GM19099 (cell line): ENCODE measurements around the gene ALDOA.

Experiments used
- POLR2A ChIP-seq: IDR thresholded peaks from 3 replicates; pipeline ENCODE4 v1.6.1; 2011; ENCODE audit warnings: low read depth; ENCODE audit not compliant: insufficient read length; ENCODE audit errors: extremely low read depth

ALDOA gene

GRCh38 chr16:30065102-30065942 lies at the start of gene ALDOA:
Gene ALDOA (plus strand): TSS chr16:30065760. CDS start chr16:30066898, 1,138 bp downstream.
- peak; percentile 95 for TF ChIP-seq POLR2A

GRCh38 chr16:30016555-30017276 lies 48.8 kb upstream of the ALDOA start:
- no peak for TF ChIP-seq POLR2A

- TF ChIP-seq POLR2A = no peak
These were observed 48.3 kb upstream of the ALDOA start for GRCh38 chr16:30017277-30017656.

GRCh38 chr16:30018731-30019158 lies 46.8 kb upstream of the ALDOA start:
- TF ChIP-seq POLR2A = no peak

GRCh38 chr16:30022887-30023286 lies 42.7 kb upstream of the ALDOA start, which contains the start of gene C16orf92:
Gene C16orf92 (plus strand): TSS chr16:30023198. CDS start chr16:30023341, 143 bp downstream.
- no peak for TF ChIP-seq POLR2A

GRCh38 chr16:30023586-30023985 lies 42.0 kb upstream of the ALDOA start:
- TF ChIP-seq POLR2A = no peak

GRCh38 chr16:30024451-30024850 lies 41.1 kb upstream of the ALDOA start:
- no peak for TF ChIP-seq POLR2A

GRCh38 chr16:30025156-30025555 lies 40.4 kb upstream of the ALDOA start:
- TF ChIP-seq POLR2A = no peak

- no peak for TF ChIP-seq POLR2A
These were observed 40.0 kb upstream of the ALDOA start for GRCh38 chr16:30025574-30025973.

- no peak for TF ChIP-seq POLR2A
These were observed 39.1 kb upstream of the ALDOA start for GRCh38 chr16:30026449-30026848.

- no peak for TF ChIP-seq POLR2A
These were observed 37.7 kb upstream of the ALDOA start for GRCh38 chr16:30027588-30028437.

GRCh38 chr16:30028438-30029076 lies 37.0 kb upstream of the ALDOA start:
- TF ChIP-seq POLR2A = no peak

- no peak for TF ChIP-seq POLR2A
These were observed 35.4 kb upstream of the ALDOA start for GRCh38 chr16:30030011-30030685.

- no peak for TF ChIP-seq POLR2A
These were observed 34.6 kb upstream of the ALDOA start, which contains the start of gene TLCD3B for GRCh38 chr16:30030841-30031413. Gene TLCD3B (minus strand): TSS chr16:30031271. CDS start chr16:30030527, 744 bp downstream.

GRCh38 chr16:30031477-30031918 lies 34.1 kb upstream of the ALDOA start:
- TF ChIP-seq POLR2A = no peak
